Endothelial cell of umbilical vein (primary cell): Measurements from ENCODE around the gene FGFRL1. TPM values are rescaled to one million over a fixed set of nuclear protein-coding genes. Genes with fewer than 3 reads are reported as not detected.

Experiments
- BruUV-seq: library from RNA; stranded (reverse); fragments of 400-500 nt; replicated peaks from 2 replicates; lab custom pipeline; 2021; lab: Mats Ljungman, UMichigan
- CTCF ChIA-PET: fragments of 300-600, 350-600 bp; sonication (Branson Sonifier 250); formaldehyde crosslinking; loops from one replicate; lab custom pipeline; 2021; ENCODE audit warnings: antibody characterized with exemption, inconsistent platforms; lab: Charles Lee
- POLR2A ChIA-PET: fragments of 300-600, 350-600 bp; sonication (Branson Sonifier 250); formaldehyde crosslinking; loops from one replicate; lab custom pipeline; 2021; ENCODE audit warnings: antibody characterized with exemption, inconsistent platforms; lab: Charles Lee
- DNase-seq: peaks from one replicate; pipeline ENCODE4 v3.0.0-alpha.2; 2011; ENCODE audit warnings: low read depth, low spot score
- FAIRE-seq: peaks from 2 replicates; lab custom pipeline; 2011; peaks lifted over from hg19 to GRCh38; lab: Jason Lieb, UNC
- H2AFZ ChIP-seq: 2 replicates; pipeline ENCODE4 v1.6.0; 2012; ENCODE audit warnings: low read depth, low read length, control low read depth, inconsistent platforms
- H3K27ac ChIP-seq: 2 replicates; pipeline ENCODE4 v1.5.1; 2011; ENCODE audit warnings: low read depth, mild to moderate bottlenecking, control low read depth, low read length, moderate library complexity; ENCODE audit not compliant: insufficient read depth
- H3K27me3 ChIP-seq, 2 experiments: 2 replicates each; pipeline versions ENCODE4 v1.6.0 to v1.6.1; 2011; ENCODE audit warnings: low read length in 2 of 2, mixed read lengths in 1 of 2; ENCODE audit not compliant: control insufficient read depth in 2 of 2, insufficient read depth in 2 of 2
- H3K36me3 ChIP-seq, 2 experiments: 2 replicates in 1 of 2; 3 replicates in 1 of 2; pipeline ENCODE4 v1.5.1; 2011; ENCODE audit warnings: low read length in 2 of 2, mild to moderate bottlenecking in 1 of 2, moderate library complexity in 1 of 2; ENCODE audit not compliant: control insufficient read depth in 2 of 2, insufficient read depth in 2 of 2; ENCODE audit errors: extremely low read depth in 1 of 2
- H3K4me1 ChIP-seq: 3 replicates; pipeline ENCODE4 v1.5.1; 2011; ENCODE audit warnings: mild to moderate bottlenecking, low read length; ENCODE audit not compliant: control insufficient read depth, insufficient read depth; ENCODE audit errors: extremely low read depth
- H3K4me2 ChIP-seq: 2 replicates; pipeline ENCODE4 v1.6.1; 2011; ENCODE audit warnings: low read length, control low read depth, mixed read lengths; ENCODE audit not compliant: insufficient read depth
- H3K4me3 ChIP-seq, 3 experiments: fragments of 200-600 bp in 1 of 3; sonication (generic), shearing (Covaris generic) in 1 of 3; replicated peaks in 1 of 3; 2 replicates each; pipeline ENCODE4 v1.5.1; 2011 to 2016; ENCODE audit warnings: control low read depth in 3 of 3, low read length in 3 of 3, mild to moderate bottlenecking in 2 of 3, inconsistent platforms in 1 of 3, low read depth in 1 of 3, moderate library complexity in 1 of 3; ENCODE audit not compliant: insufficient read depth in 1 of 3
- H3K79me2 ChIP-seq: 2 replicates; pipeline ENCODE4 v1.6.0; 2012; ENCODE audit warnings: low read length, inconsistent platforms; ENCODE audit not compliant: control insufficient read depth, insufficient read depth
- H3K9ac ChIP-seq: replicated peaks from 2 replicates; pipeline ENCODE3; 2011; ENCODE audit warnings: low read length, control low read depth; ENCODE audit not compliant: insufficient read depth; ENCODE audit errors: extremely low read depth
- H3K9me1 ChIP-seq: replicated peaks from 3 replicates; pipeline ENCODE4 v1.6.0; 2011; ENCODE audit warnings: mild to moderate bottlenecking, low read length; ENCODE audit not compliant: control insufficient read depth, insufficient read depth; ENCODE audit errors: extremely low read depth
- H3K9me3 ChIP-seq: replicated peaks from 2 replicates; pipeline ENCODE4 v1.5.1; 2012; ENCODE audit warnings: low read length, inconsistent platforms; ENCODE audit not compliant: control insufficient read depth, insufficient read depth
- H4K20me1 ChIP-seq: replicated peaks from 2 replicates; pipeline ENCODE3; 2011; ENCODE audit warnings: mild to moderate bottlenecking, low read length; ENCODE audit not compliant: control insufficient read depth, insufficient read depth; ENCODE audit errors: extremely low read depth
- EZH2 ChIP-seq: IDR thresholded peaks from 2 replicates; pipeline ENCODE4 v1.6.1; 2012; ENCODE audit warnings: borderline replicate concordance, low read depth, mild to moderate bottlenecking, moderate library complexity, low read length, inconsistent platforms; ENCODE audit not compliant: severe bottlenecking
- FOS ChIP-seq: IDR thresholded peaks from 2 replicates; pipeline ENCODE4 v1.6.1; 2011; ENCODE audit warnings: mild to moderate bottlenecking, low read length, moderate library complexity, borderline replicate concordance; ENCODE audit not compliant: insufficient read depth
- GATA2 ChIP-seq: IDR thresholded peaks from 2 replicates; pipeline ENCODE4 v1.7.0; 2011; ENCODE audit warnings: low read depth, mild to moderate bottlenecking, moderate library complexity, mixed read lengths, low read length; ENCODE audit not compliant: insufficient read length, insufficient read depth
- JUN ChIP-seq: IDR thresholded peaks from 2 replicates; pipeline ENCODE4 v1.6.1; 2011; ENCODE audit warnings: borderline replicate concordance, low read depth; ENCODE audit not compliant: insufficient read length, insufficient read depth
- MYC ChIP-seq: IDR thresholded peaks from one replicate; pipeline ENCODE4 v1.6.1; 2011; ENCODE audit warnings: mild to moderate bottlenecking, low read depth, low read length
- POLR2A ChIP-seq: IDR thresholded peaks from 2 replicates; pipeline ENCODE4 v1.6.1; 2012; ENCODE audit warnings: low read depth, mild to moderate bottlenecking, control low read depth, low read length
- POLR2AphosphoS5 ChIP-seq: IDR thresholded peaks from 2 replicates; pipeline ENCODE4 v1.6.1; 2012; ENCODE audit warnings: low read depth, mild to moderate bottlenecking, control low read depth, low read length, moderate library complexity; ENCODE audit not compliant: insufficient read depth
- dilution Hi-C: fragments of 300-500 bp; cut with MboI; formaldehyde crosslinking; loops from one replicate; pipeline ENCODE4 v1.15.0; 2019; ENCODE audit warnings: low sequenced_read_pairs; ENCODE audit not compliant: extremely low pct_ligation_motif_present
- intact Hi-C: fragments of 100-400 bp; cut with micrococcal nuclease; formaldehyde crosslinking; loops from one replicate; pipeline ENCODE4 v1.10.0; 2022
- polyA plus RNA-seq, 4 experiments: library from polyadenylated mRNA; depleted of rRNA in 3 of 4; stranded (reverse) in 3 of 4; unstranded in 1 of 4; fragments of >200 nt; gene quantifications; 2 replicates each; pipeline versions ENCODE4 v1.2.1 to v1.2.3, GENCODE V29; 2011 to 2012; ENCODE audit warnings: missing spikeins in 1 of 4
- total RNA-seq: library from RNA; stranded (reverse); gene quantifications from 2 replicates; pipeline ENCODE4 v1.2.3, GENCODE V29; 2021
- TF ChIP-seq, protein P1 (sequence below), 2 donors: IDR thresholded peaks; 1 replicate in 1 of 2; 2 replicates in 1 of 2; pipeline ENCODE4 v1.5.1; 2011; ENCODE audit warnings: low read length in 2 of 2, mild to moderate bottlenecking in 2 of 2, moderate library complexity in 2 of 2, control low read depth in 1 of 2, inconsistent platforms in 1 of 2, low read depth in 1 of 2; ENCODE audit not compliant: insufficient read depth in 1 of 2; ENCODE audit errors: extremely low read depth in 1 of 2
- TF ChIP-seq, protein P2 (sequence below): IDR thresholded peaks from 2 replicates; pipeline ENCODE4 v1.6.1; 2011; ENCODE audit not compliant: insufficient read depth, insufficient read length

FGFRL1 gene
- total and polyA plus RNA-seq, 2 donors (not counting 3 experiments of a cell fraction or from before 2014, with no cell fraction given) = 33.3 to 74.6 TPM

- Histone ChIP-seq H3K4me3 (no peak overlapping the region), H3K4me2 (no peak overlapping the region), H3K9ac (no peak overlapping the region), H2AFZ (no peak overlapping the region), H3K4me1 (peaks cover 4% of the 10 kb centered on the region), H3K27ac (no peak overlapping the region), H3K9me1 (no peaks in the 10 kb centered on the region), H3K36me3 (peaks cover 0 to 2% of the 10 kb centered on the region in 2 experiments), H3K79me2 (peaks cover 3% of the 10 kb centered on the region), H3K27me3 (no peaks in the 10 kb centered on the region), H4K20me1 (no peaks in the 10 kb centered on the region), H3K9me3 (no peaks in the 10 kb centered on the region)
- dilution Hi-C loops = no loop called here
- DNase-seq = no peak
- ChIA-PET CTCF (no interaction called here), POLR2A (no interaction called here)
- BruUV-seq = no TSS peak
- TF ChIP-seq EZH2 (no peak), POLR2A (no peak), JUN (no peak), FOS (no peak), POLR2AphosphoS5 (no peak), GATA2 (no peak), MYC (no peak)
- TF ChIP-seq, protein P1, sequence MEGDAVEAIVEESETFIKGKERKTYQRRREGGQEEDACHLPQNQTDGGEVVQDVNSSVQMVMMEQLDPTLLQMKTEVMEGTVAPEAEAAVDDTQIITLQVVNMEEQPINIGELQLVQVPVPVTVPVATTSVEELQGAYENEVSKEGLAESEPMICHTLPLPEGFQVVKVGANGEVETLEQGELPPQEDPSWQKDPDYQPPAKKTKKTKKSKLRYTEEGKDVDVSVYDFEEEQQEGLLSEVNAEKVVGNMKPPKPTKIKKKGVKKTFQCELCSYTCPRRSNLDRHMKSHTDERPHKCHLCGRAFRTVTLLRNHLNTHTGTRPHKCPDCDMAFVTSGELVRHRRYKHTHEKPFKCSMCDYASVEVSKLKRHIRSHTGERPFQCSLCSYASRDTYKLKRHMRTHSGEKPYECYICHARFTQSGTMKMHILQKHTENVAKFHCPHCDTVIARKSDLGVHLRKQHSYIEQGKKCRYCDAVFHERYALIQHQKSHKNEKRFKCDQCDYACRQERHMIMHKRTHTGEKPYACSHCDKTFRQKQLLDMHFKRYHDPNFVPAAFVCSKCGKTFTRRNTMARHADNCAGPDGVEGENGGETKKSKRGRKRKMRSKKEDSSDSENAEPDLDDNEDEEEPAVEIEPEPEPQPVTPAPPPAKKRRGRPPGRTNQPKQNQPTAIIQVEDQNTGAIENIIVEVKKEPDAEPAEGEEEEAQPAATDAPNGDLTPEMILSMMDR (IDR thresholded peaks at IDR 0.05; ENCODE audit: extremely low read depth in 1 of 2, insufficient read depth in 1 of 2, low read depth in 1 of 2, low read length in 2 of 2) = no peak
- TF ChIP-seq, protein P2, sequence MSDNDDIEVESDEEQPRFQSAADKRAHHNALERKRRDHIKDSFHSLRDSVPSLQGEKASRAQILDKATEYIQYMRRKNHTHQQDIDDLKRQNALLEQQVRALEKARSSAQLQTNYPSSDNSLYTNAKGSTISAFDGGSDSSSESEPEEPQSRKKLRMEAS = no peak
- FAIRE-seq = no peak
- intact Hi-C loops = no loop called here
These were observed 3.1 kb downstream of the FGFRL1 start for GRCh38 chr4:1014291-1015167.
